HEK293 (cell line): ENCODE data around the gene PLEKHM1.
A peak's percentile ranks its signal among the peaks of the same experiment; 100 is the strongest.

Source experiments
- CTCF ChIA-PET: fragments of 350-600 bp; formaldehyde crosslinking; extraction: SDS; loops from one replicate; lab custom pipeline; 2021; ENCODE audit warnings: antibody characterized with exemption; lab: Yijun Ruan, JAX
- POLR2A ChIA-PET: fragments of 300-600 bp; formaldehyde crosslinking; extraction: SDS; loops from one replicate; lab custom pipeline; 2020; ENCODE audit warnings: antibody characterized with exemption, inconsistent platforms; lab: Yijun Ruan, JAX
- H3K27ac ChIP-seq: fragments of 200-500 bp; sonication (Bioruptor generic); 2 replicates; pipeline ENCODE4 v1.5.1; 2014; ENCODE audit warnings: low read depth, low read length, control low read depth, inconsistent platforms; ENCODE audit errors: extremely low read depth
- H3K36me3 ChIP-seq, 2 experiments: fragments of 200-500 bp in 1 of 2; sonication (Bioruptor generic) in 1 of 2; 1 replicate in 1 of 2; 2 replicates in 1 of 2; pipeline ENCODE4 v1.5.1; 2014 to 2017; ENCODE audit warnings: inconsistent platforms in 2 of 2, low read length in 2 of 2; ENCODE audit not compliant: control insufficient read depth in 2 of 2, insufficient read depth in 1 of 2
- H3K4me1 ChIP-seq: fragments of 200-500 bp; sonication (Bioruptor generic); 2 replicates; pipeline ENCODE4 v1.5.1; 2014; ENCODE audit warnings: mild to moderate bottlenecking, low read length, inconsistent platforms; ENCODE audit not compliant: control insufficient read depth, insufficient read depth
- H3K4me3 ChIP-seq: 2 replicates; pipeline ENCODE4 v1.5.1; 2011; ENCODE audit warnings: low read depth, mild to moderate bottlenecking, control low read depth, low read length, moderate library complexity
- H3K9me3 ChIP-seq: fragments of 200-500 bp; sonication (Bioruptor generic); 2 replicates; pipeline ENCODE4 v1.5.1; 2014; ENCODE audit warnings: low read depth, low read length, inconsistent platforms; ENCODE audit not compliant: control insufficient read depth, insufficient read depth
- BCL11A ChIP-seq: fragments of 450-650 bp; formaldehyde crosslinking; IDR thresholded peaks from 2 replicates; pipeline ENCODE4 v1.5.1; 2016; ENCODE audit warnings: low read depth, missing biosample characterization, missing genetic modification characterization
- ZBTB21 ChIP-seq: fragments of 450-650 bp; formaldehyde crosslinking; IDR thresholded peaks from 2 replicates; pipeline ENCODE4 v1.5.1; 2017; ENCODE audit warnings: missing biosample characterization, missing genetic modification characterization
- ZNF114 ChIP-seq: fragments of 450-650 bp; formaldehyde crosslinking; IDR thresholded peaks from 2 replicates; pipeline ENCODE4 v1.5.0; 2017; ENCODE audit warnings: missing biosample characterization, missing genetic modification characterization
- ZNF133 ChIP-seq: fragments of 450-650 bp; formaldehyde crosslinking; IDR thresholded peaks from 2 replicates; pipeline ENCODE4 v1.5.1; 2016; ENCODE audit warnings: missing biosample characterization, missing genetic modification characterization
- ZNF146 ChIP-seq: fragments of 450-650 bp; formaldehyde crosslinking; IDR thresholded peaks from 2 replicates; pipeline ENCODE4 v1.5.1; 2016; ENCODE audit warnings: missing biosample characterization, missing genetic modification characterization
- ZNF2 ChIP-seq: fragments of 450-650 bp; formaldehyde crosslinking; IDR thresholded peaks from 2 replicates; pipeline ENCODE4 v1.5.1; 2016; ENCODE audit warnings: missing biosample characterization, missing genetic modification characterization
- ZNF24 ChIP-seq: fragments of 450-650 bp; formaldehyde crosslinking; IDR thresholded peaks from 2 replicates; pipeline ENCODE4 v1.5.1; 2016; ENCODE audit warnings: missing biosample characterization, missing genetic modification characterization
- ZNF549 ChIP-seq: fragments of 450-650 bp; IDR thresholded peaks from 2 replicates; pipeline ENCODE4 v1.5.1; 2018; ENCODE audit warnings: missing biosample characterization, missing genetic modification characterization, mild to moderate bottlenecking, inconsistent platforms, moderate library complexity
- ZNF558 ChIP-seq: fragments of 450-650 bp; formaldehyde crosslinking; IDR thresholded peaks from 2 replicates; pipeline ENCODE4 v1.5.1; 2016; ENCODE audit warnings: missing biosample characterization, missing genetic modification characterization
- ZNF571 ChIP-seq: fragments of 450-650 bp; formaldehyde crosslinking; IDR thresholded peaks from 2 replicates; pipeline ENCODE4 v1.5.0; 2017; ENCODE audit warnings: missing biosample characterization, missing genetic modification characterization
- ZNF629 ChIP-seq: fragments of 450-650 bp; formaldehyde crosslinking; IDR thresholded peaks from 2 replicates; pipeline ENCODE4 v1.5.1; 2017; ENCODE audit warnings: missing biosample characterization, missing genetic modification characterization
- ZNF654 ChIP-seq: fragments of 450-650 bp; formaldehyde crosslinking; IDR thresholded peaks from 2 replicates; pipeline ENCODE4 v1.5.1; 2016; ENCODE audit warnings: low read depth, missing biosample characterization, missing genetic modification characterization
- ZNF701 ChIP-seq: fragments of 450-650 bp; formaldehyde crosslinking; IDR thresholded peaks from 2 replicates; pipeline ENCODE4 v1.5.1; 2016; ENCODE audit warnings: missing biosample characterization, missing genetic modification characterization
- ZNF768 ChIP-seq: fragments of 450-650 bp; formaldehyde crosslinking; IDR thresholded peaks from 2 replicates; pipeline ENCODE4 v1.5.1; 2018; ENCODE audit warnings: missing biosample characterization, mild to moderate bottlenecking, missing genetic modification characterization
- ZSCAN23 ChIP-seq: fragments of 450-650 bp; formaldehyde crosslinking; IDR thresholded peaks from 2 replicates; pipeline ENCODE4 v1.5.1; 2016; ENCODE audit warnings: missing biosample characterization, missing genetic modification characterization
- TF ChIP-seq, protein P1 (sequence below): fragments of 450-650 bp; formaldehyde crosslinking; IDR thresholded peaks from 2 replicates; pipeline ENCODE4 v1.5.1; 2016; ENCODE audit warnings: missing biosample characterization, missing genetic modification characterization
- TF ChIP-seq, protein P2 (sequence below): fragments of 450-650 bp; formaldehyde crosslinking; conservative IDR thresholded peaks from 2 replicates; pipeline ENCODE4 v1.5.1; 2016; ENCODE audit warnings: low read depth, missing biosample characterization, missing genetic modification characterization
- TF ChIP-seq, protein P3 (sequence below): fragments of 450-650 bp; formaldehyde crosslinking; IDR thresholded peaks from 2 replicates; pipeline ENCODE4 v1.5.1; 2016; ENCODE audit warnings: missing biosample characterization, missing genetic modification characterization
- TF ChIP-seq, protein P4 (sequence below): fragments of 450-650 bp; formaldehyde crosslinking; IDR thresholded peaks from 2 replicates; pipeline ENCODE4 v1.5.0; 2017; ENCODE audit warnings: missing biosample characterization, missing genetic modification characterization, borderline replicate concordance
- TF ChIP-seq, protein P5 (sequence below): IDR thresholded peaks from 2 replicates; pipeline ENCODE4 v1.6.1; 2011; ENCODE audit warnings: mild to moderate bottlenecking, low read depth, low read length, borderline replicate concordance
- TF ChIP-seq, protein P6 (sequence below): fragments of 450-650 bp; formaldehyde crosslinking; IDR thresholded peaks from 2 replicates; pipeline ENCODE4 v1.5.1; 2016; ENCODE audit warnings: missing biosample characterization, missing genetic modification characterization, borderline replicate concordance

Gene PLEKHM1

DNA sequence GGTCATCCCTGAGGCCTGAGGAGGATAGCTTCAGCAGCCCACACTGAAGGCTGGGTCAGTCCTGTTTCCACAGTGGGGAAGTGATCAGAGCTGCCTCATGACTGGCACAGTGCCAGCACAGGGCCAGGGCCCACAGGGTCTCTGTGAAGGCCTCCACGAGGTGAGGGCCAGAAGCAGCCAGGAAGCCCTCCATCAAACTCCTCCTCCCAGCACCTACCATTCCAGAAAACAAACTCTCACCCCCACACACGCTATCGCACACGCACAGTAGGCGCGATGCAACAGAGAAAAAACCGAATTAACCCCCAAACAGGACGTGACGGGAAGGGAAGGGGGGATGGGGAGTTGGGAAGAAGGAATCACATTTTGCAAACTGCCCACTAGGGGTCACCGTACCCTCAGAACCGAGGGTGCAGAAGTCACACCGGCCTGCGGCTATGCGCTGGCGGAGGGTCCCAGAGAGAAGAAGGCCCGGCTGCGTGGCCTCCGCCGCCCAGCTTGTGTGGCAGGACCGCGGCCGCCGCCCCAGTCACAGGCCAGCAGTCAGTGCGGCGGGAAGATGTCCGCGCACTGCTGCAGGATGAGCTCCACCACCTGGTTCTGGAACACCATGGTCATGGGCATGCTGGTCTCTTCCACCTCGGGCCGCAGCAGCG is 95.5 kb downstream of the PLEKHM1 start (continued):
- TF ChIP-seq, protein P1, sequence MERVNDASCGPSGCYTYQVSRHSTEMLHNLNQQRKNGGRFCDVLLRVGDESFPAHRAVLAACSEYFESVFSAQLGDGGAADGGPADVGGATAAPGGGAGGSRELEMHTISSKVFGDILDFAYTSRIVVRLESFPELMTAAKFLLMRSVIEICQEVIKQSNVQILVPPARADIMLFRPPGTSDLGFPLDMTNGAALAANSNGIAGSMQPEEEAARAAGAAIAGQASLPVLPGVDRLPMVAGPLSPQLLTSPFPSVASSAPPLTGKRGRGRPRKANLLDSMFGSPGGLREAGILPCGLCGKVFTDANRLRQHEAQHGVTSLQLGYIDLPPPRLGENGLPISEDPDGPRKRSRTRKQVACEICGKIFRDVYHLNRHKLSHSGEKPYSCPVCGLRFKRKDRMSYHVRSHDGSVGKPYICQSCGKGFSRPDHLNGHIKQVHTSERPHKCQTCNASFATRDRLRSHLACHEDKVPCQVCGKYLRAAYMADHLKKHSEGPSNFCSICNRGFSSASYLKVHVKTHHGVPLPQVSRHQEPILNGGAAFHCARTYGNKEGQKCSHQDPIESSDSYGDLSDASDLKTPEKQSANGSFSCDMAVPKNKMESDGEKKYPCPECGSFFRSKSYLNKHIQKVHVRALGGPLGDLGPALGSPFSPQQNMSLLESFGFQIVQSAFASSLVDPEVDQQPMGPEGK (tag by site-specific recombination): peak; percentile 40; the same call in 1 of the 2 replicates
- TF ChIP-seq, protein P2, sequence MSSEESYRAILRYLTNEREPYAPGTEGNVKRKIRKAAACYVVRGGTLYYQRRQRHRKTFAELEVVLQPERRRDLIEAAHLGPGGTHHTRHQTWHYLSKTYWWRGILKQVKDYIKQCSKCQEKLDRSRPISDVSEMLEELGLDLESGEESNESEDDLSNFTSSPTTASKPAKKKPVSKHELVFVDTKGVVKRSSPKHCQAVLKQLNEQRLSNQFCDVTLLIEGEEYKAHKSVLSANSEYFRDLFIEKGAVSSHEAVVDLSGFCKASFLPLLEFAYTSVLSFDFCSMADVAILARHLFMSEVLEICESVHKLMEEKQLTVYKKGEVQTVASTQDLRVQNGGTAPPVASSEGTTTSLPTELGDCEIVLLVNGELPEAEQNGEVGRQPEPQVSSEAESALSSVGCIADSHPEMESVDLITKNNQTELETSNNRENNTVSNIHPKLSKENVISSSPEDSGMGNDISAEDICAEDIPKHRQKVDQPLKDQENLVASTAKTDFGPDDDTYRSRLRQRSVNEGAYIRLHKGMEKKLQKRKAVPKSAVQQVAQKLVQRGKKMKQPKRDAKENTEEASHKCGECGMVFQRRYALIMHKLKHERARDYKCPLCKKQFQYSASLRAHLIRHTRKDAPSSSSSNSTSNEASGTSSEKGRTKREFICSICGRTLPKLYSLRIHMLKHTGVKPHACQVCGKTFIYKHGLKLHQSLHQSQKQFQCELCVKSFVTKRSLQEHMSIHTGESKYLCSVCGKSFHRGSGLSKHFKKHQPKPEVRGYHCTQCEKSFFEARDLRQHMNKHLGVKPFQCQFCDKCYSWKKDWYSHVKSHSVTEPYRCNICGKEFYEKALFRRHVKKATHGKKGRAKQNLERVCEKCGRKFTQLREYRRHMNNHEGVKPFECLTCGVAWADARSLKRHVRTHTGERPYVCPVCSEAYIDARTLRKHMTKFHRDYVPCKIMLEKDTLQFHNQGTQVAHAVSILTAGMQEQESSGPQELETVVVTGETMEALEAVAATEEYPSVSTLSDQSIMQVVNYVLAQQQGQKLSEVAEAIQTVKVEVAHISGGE (tag by site-specific recombination): no peak
- TF ChIP-seq ZNF549 (tag by site-specific recombination): no peak
- TF ChIP-seq ZNF654: peak; percentile 78
- TF ChIP-seq ZNF571 (tag by site-specific recombination): no peak
- TF ChIP-seq, protein P3, sequence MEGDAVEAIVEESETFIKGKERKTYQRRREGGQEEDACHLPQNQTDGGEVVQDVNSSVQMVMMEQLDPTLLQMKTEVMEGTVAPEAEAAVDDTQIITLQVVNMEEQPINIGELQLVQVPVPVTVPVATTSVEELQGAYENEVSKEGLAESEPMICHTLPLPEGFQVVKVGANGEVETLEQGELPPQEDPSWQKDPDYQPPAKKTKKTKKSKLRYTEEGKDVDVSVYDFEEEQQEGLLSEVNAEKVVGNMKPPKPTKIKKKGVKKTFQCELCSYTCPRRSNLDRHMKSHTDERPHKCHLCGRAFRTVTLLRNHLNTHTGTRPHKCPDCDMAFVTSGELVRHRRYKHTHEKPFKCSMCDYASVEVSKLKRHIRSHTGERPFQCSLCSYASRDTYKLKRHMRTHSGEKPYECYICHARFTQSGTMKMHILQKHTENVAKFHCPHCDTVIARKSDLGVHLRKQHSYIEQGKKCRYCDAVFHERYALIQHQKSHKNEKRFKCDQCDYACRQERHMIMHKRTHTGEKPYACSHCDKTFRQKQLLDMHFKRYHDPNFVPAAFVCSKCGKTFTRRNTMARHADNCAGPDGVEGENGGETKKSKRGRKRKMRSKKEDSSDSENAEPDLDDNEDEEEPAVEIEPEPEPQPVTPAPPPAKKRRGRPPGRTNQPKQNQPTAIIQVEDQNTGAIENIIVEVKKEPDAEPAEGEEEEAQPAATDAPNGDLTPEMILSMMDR (tag by site-specific recombination): peak; percentile 74
- no peak for TF ChIP-seq ZNF558 (tag by site-specific recombination)
- TF ChIP-seq, protein P4, sequence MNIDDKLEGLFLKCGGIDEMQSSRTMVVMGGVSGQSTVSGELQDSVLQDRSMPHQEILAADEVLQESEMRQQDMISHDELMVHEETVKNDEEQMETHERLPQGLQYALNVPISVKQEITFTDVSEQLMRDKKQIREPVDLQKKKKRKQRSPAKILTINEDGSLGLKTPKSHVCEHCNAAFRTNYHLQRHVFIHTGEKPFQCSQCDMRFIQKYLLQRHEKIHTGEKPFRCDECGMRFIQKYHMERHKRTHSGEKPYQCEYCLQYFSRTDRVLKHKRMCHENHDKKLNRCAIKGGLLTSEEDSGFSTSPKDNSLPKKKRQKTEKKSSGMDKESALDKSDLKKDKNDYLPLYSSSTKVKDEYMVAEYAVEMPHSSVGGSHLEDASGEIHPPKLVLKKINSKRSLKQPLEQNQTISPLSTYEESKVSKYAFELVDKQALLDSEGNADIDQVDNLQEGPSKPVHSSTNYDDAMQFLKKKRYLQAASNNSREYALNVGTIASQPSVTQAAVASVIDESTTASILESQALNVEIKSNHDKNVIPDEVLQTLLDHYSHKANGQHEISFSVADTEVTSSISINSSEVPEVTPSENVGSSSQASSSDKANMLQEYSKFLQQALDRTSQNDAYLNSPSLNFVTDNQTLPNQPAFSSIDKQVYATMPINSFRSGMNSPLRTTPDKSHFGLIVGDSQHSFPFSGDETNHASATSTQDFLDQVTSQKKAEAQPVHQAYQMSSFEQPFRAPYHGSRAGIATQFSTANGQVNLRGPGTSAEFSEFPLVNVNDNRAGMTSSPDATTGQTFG: 0 out of 2 replicates have a peak, but pooled peaks have one; percentile 22
- TF ChIP-seq ZNF24 (tag by site-specific recombination): no peak
- TF ChIP-seq ZNF2 (tag by site-specific recombination): peak; percentile 49; the same call in 1 of the 2 replicates
- TF ChIP-seq, protein P5, sequence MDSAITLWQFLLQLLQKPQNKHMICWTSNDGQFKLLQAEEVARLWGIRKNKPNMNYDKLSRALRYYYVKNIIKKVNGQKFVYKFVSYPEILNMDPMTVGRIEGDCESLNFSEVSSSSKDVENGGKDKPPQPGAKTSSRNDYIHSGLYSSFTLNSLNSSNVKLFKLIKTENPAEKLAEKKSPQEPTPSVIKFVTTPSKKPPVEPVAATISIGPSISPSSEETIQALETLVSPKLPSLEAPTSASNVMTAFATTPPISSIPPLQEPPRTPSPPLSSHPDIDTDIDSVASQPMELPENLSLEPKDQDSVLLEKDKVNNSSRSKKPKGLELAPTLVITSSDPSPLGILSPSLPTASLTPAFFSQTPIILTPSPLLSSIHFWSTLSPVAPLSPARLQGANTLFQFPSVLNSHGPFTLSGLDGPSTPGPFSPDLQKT: no peak
- TF ChIP-seq ZNF146 (tag by site-specific recombination): no peak

DNA sequence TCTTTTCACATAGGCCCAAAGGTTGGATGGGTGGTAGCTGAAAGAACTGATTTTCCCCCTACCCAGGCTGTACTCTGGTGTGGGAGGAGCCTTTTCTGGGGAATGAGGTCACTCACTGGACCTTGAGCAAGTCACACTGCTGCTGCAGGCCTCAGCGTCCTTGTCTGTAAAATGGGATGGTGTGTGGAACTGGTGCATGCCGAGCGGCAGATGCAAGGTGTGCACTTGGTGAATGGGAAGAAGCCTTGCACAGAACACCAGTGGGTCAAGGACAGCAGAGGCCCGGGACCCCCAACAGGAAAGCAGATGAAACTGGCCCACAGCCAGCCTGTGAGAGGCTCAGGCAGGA is 96.0 kb downstream of the PLEKHM1 start:
- H3K9me3 ChIP-seq: no peaks in the 10 kb centered on the region
- H3K27ac ChIP-seq: no peak overlapping the region
- H3K36me3 ChIP-seq: peaks cover 0 to 45% of the 10 kb centered on the region in 2 experiments; a peak in 1 of 3 replicates
- H3K4me3 ChIP-seq: no peak overlapping the region
- CTCF ChIA-PET: interaction anchor here (0.8 to 20.6 kb wide), 15 partner anchors 8 to 233 kb away, joined by 3 to 357 read pairs (median 3); no protein-coding TSS in a partner anchor
- POLR2A ChIA-PET: no interaction called here
- H3K4me1 ChIP-seq: no peaks in the 10 kb centered on the region
- TF ChIP-seq ZNF133 (tag by site-specific recombination) (no peak), ZSCAN23 (no peak), ZNF629 (tag by site-specific recombination) (no peak), ZBTB21 (tag by site-specific recombination) (no peak), ZNF768 (tag by site-specific recombination) (no peak), BCL11A (tag by site-specific recombination) (no peak), ZNF701 (no peak), ZNF114 (tag by site-specific recombination) (no peak)
- TF ChIP-seq, protein P6, sequence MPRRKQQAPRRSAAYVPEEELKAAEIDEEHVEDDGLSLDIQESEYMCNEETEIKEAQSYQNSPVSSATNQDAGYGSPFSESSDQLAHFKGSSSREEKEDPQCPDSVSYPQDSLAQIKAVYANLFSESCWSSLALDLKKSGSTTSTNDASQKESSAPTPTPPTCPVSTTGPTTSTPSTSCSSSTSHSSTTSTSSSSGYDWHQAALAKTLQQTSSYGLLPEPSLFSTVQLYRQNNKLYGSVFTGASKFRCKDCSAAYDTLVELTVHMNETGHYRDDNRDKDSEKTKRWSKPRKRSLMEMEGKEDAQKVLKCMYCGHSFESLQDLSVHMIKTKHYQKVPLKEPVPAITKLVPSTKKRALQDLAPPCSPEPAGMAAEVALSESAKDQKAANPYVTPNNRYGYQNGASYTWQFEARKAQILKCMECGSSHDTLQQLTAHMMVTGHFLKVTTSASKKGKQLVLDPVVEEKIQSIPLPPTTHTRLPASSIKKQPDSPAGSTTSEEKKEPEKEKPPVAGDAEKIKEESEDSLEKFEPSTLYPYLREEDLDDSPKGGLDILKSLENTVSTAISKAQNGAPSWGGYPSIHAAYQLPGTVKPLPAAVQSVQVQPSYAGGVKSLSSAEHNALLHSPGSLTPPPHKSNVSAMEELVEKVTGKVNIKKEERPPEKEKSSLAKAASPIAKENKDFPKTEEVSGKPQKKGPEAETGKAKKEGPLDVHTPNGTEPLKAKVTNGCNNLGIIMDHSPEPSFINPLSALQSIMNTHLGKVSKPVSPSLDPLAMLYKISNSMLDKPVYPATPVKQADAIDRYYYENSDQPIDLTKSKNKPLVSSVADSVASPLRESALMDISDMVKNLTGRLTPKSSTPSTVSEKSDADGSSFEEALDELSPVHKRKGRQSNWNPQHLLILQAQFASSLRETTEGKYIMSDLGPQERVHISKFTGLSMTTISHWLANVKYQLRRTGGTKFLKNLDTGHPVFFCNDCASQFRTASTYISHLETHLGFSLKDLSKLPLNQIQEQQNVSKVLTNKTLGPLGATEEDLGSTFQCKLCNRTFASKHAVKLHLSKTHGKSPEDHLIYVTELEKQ: no peak
